ENCODE results near the gene PCIF1. TPM values are rescaled to one million over a fixed set of nuclear protein-coding genes. Genes with fewer than 3 reads are reported as not detected.

Gene PCIF1
- 7.3 and 11.3 TPM in 2 replicates for total RNA-seq

DNA sequence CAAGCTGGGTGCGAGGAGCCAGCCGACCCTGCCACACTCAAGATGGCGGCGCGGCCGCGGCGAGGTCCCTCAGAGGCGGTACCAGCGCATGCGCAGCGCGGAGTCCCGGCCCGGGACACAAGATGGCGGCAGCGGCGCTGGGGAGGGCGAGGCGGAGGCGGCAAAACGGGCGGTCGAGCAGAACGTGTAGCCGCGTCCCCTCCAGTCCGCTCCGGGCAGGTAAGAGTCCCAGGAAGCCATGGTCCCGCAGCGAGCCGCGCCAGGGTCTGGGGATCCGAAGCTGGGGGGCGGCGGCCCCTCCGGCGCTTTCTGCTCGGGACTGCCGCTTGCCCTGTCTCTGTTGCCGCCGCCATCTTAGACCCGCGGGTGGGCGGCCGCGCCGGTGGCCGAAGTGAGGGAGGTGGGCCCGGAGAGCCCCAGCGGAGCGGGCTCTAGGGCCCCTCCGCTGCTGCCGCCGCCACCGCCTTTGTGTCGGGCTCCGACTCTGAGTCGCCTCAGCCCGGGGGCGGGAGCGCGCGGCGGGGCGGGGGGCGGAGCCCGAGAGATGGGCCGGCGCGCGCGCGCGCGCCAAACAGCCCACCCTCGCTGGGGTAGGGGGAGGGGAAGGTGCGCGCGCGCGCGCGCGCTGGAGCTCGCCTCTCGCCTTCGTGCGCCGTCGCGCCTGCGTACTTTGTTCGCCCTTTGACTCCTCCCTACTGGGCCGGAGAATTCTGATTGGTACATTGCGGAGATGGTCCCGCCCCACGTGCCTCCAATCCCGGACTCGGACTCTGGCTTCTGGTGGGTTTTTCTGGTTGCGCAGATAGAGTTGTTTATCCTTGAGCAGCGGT lies at the start of gene PCIF1:
Gene PCIF1, plus strand, starts transcription at position 98 of the 830 bp plus-strand sequence. CDS start 4,317 bp downstream, outside the sequence.

DNA sequence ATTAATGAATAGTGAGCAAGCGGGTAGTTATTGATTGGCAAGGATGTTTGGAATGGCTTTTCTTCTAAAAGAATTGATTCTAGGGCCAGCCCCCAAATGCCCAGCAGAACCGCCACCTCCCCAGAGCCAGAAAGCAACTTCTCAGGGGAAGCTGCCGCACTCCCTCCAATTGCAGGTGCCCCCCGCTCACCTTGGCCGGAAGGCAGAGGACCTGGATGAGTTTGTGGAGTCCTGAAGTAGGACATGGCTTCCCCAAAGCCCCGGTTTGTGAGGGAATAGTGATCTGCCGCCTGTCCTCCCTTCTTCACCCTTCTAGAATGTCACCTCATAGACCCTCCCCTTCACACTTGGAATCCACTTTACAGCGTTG lies 47.2 kb upstream of the PCIF1 start, which contains the start of gene SPATA25:
Gene SPATA25, minus strand, starts transcription at position 277 of the 370 bp plus-strand sequence. Its CDS starts 32 bp downstream, at position 245.

DNA sequence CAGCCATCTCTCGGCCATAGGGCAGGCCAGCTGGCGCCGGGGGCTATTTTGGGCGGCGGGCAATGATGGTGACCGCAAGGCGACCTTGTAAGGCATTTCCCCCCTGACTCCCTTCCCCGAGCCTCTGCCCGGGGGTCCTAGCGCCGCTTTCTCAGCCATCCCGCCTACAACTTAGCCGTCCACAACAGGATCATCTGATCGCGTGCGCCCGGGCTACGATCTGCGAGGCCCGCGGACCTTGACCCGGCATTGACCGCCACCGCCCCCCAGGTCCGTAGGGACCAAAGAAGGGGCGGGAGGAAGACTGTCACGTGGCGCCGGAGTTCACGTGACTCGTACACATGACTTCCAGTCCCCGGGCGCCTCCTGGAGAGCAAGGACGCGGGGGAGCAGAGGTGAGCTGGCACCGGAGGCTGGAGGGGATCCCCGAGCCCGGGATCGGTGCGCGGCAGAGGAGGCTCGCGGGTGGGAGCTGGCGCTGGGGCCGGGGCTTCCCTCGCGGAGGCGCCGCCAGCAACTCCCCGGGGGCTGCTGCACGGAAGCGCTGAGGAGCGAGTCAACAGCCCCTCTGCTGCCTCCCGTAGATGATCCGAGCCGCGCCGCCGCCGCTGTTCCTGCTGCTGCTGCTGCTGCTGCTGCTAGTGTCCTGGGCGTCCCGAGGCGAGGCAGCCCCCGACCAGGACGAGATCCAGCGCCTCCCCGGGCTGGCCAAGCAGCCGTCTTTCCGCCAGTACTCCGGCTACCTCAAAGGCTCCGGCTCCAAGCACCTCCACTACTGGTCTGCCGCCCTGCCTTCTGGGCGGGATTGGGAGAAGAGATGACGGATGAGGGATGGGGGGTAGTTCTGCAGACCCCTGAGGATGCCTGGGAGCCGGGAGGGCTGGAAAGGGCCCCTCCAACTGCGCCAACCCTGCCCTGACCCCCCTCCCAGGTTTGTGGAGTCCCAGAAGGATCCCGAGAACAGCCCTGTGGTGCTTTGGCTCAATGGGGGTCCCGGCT lies 43.2 kb upstream of the PCIF1 start, which contains the start of the genes CTSA and NEURL2:
Gene CTSA, plus strand, starts transcription at position 351 of the 999 bp plus-strand sequence. Its CDS starts 234 bp downstream, at position 585.
Gene NEURL2, minus strand, starts transcription at position 224 of the 999 bp plus-strand sequence. Its CDS starts 217 bp downstream, at position 7.

DNA sequence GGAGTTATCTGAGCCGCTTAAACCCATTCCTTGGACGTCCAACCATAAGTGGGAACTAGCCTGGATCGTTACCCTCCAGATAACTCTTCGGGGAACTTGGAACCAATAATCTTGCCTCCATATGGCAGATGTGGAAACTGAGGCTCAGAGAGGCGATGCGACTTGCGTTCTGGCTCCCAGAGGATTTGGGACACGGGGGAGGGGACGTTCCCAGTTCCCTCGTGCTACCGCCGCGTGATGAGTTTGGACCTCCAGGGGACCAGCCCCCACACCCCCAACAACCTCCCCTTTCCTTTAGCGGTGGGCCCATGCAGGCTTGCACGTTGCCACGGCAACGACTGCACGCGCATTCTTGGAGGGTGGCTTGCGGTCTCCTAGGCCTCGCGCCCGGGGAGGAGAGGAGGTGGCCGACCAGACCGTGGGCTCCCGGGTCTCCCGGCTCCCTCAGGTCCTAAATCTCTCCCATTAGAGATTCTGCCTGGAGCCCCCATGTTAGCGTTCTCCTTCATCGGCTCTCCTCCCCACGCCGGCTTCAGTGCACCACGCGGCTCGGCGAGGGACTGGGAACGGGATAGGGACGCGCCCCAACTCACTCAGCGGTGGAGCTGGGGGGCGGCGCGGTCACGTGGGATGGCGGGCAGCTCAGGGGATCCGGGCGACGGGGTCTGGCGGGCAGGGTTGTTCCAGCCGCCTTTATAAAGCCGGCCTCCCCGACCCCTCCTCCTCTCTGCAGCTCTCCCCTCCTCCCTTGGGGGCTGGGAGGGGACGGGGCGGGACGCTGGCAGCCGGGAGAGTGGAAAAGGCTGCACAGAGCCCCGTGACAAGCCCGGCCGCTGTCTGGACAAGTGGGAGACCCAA lies 22.8 kb upstream of the PCIF1 start, which contains the start of gene PLTP:
Gene PLTP, minus strand, starts transcription at position 670 of the 858 bp plus-strand sequence. CDS start 703 bp downstream, outside the sequence.

DNA sequence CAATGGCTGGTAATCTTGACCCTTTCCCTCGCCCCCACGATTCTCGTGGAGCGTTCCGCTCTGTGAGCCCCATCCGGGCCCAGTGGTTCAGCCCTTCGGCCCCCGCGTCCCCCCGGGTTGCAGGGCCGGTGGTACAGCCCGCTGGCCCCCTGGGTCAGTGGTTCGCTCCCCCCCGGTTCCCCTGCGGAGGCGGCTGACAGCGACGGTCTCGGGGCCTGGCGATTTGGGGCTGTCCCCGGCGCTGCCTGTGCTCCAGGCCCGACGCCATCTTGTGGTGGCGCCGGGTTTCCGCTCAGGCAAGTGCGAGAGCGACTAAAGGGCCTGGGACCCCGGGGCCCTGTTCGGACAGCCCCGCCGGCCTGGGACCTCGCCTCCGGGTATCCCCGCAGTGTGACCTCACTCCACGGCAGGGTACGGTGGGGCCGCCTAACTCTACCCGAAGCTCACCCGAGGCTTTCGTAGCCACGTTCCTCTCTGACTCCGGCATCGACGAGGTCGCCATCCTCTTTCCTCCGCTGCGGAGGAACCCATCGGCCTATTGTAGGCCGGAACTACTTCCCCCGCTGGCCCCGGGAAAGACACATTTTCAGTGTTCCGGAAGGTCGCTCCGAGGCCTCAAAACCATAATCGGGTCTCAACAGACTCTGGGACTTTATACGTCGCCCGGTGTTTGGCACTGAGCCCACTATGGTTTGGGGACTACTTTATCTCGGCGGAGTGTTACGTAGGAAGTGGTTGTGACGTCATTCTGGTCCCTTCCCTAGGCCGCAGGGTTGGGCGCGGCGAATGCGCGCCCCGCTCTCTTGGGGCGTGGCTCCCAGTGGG lies 37.4 kb downstream of the PCIF1 start, which contains the start of gene ZNF335:
Gene ZNF335, minus strand, starts transcription at position 529 of the 825 bp plus-strand sequence. CDS start 793 bp downstream, outside the sequence.

Other genes with a start within 250 kb of the PCIF1 start
- gene WFDC13, start 232.6 kb upstream of the PCIF1 start, total RNA-seq, result not detected in 2 replicates
- not detected in 2 replicates for gene WFDC10B, start 229.7 kb upstream of the PCIF1 start, total RNA-seq
- gene SPINT4, start 212.3 kb upstream of the PCIF1 start, total RNA-seq, result not detected in 2 replicates
- gene WFDC3, start 142.8 kb upstream of the PCIF1 start, total RNA-seq, result not detected in 2 replicates
- gene DNTTIP1, start 142.7 kb upstream of the PCIF1 start, total RNA-seq, result 12.7 and 13.6 TPM in 2 replicates
- gene UBE2C, start 122.0 kb upstream of the PCIF1 start, total RNA-seq, result 8.9 and 20.7 TPM in 2 replicates
- not detected in 2 replicates for gene TNNC2, start 107.4 kb upstream of the PCIF1 start, total RNA-seq
- gene SNX21, start 100.9 kb upstream of the PCIF1 start, total RNA-seq, result 10.2 and 13.4 TPM in 2 replicates
- 26.4 and 32.9 TPM in 2 replicates for gene ACOT8, start 77.3 kb upstream of the PCIF1 start, total RNA-seq
- gene ZSWIM3, start 77.1 kb upstream of the PCIF1 start, total RNA-seq, result 6.0 and 9.9 TPM in 2 replicates
- 1.9 and 4.0 TPM in 2 replicates for gene ZSWIM1, start 53.5 kb upstream of the PCIF1 start, total RNA-seq
- 0.49 and 0.50 TPM in 2 replicates for gene SPATA25, start 47.1 kb upstream of the PCIF1 start, total RNA-seq
- gene NEURL2, start 43.5 kb upstream of the PCIF1 start, total RNA-seq, result 2.6 and 2.8 TPM in 2 replicates
- gene CTSA, start 43.3 kb upstream of the PCIF1 start, total RNA-seq, result 37.2 and 80.9 TPM in 2 replicates
- 3.4 and 6.7 TPM in 2 replicates for gene PLTP, start 22.5 kb upstream of the PCIF1 start, total RNA-seq
- gene ZNF335, start 37.5 kb downstream of the PCIF1 start, total RNA-seq, result 6.2 and 13.3 TPM in 2 replicates
- gene MMP9, start 74.2 kb downstream of the PCIF1 start, total RNA-seq, result 0.06 TPM in 1 of 2 replicates, not detected in the other
- gene SLC12A5, start 94.5 kb downstream of the PCIF1 start, total RNA-seq, result 0.81 and 1.3 TPM in 2 replicates
- 7.6 and 13.4 TPM in 2 replicates for gene NCOA5, start 155.3 kb downstream of the PCIF1 start, total RNA-seq
- 10.1 and 31.1 TPM in 2 replicates for gene CD40, start 183.6 kb downstream of the PCIF1 start, total RNA-seq

Data from bladder microvascular endothelial cell (primary cell).